Trophoblast cell (in vitro differentiated cells and primary cell): ENCODE data around the gene CNTN4.

Source experiments
- DNase-seq, 2 donors: peaks; one replicate each; pipeline ENCODE4 v3.0.0-alpha.2; 2016
- H2AFZ ChIP-seq: 2 replicates; pipeline ENCODE4 v1.6.1; 2013; ENCODE audit warnings: low read length, moderate library complexity, mild to moderate bottlenecking; ENCODE audit not compliant: insufficient read depth, poor library complexity
- H2AK5ac ChIP-seq: 2 replicates; pipeline ENCODE4 v1.6.1; 2013; ENCODE audit warnings: mild to moderate bottlenecking, low read length
- H2BK120ac ChIP-seq: 2 replicates; pipeline ENCODE4 v1.6.1; 2013; ENCODE audit warnings: low read length, mild to moderate bottlenecking, moderate library complexity; ENCODE audit not compliant: insufficient read depth, poor library complexity
- H2BK12ac ChIP-seq: 2 replicates; pipeline ENCODE4 v1.6.1; 2013; ENCODE audit warnings: mild to moderate bottlenecking, low read length, moderate library complexity
- H2BK5ac ChIP-seq: 2 replicates; pipeline ENCODE4 v1.6.1; 2013; ENCODE audit warnings: low read length, low read depth, moderate library complexity, mild to moderate bottlenecking; ENCODE audit not compliant: poor library complexity
- H3K14ac ChIP-seq: 2 replicates; pipeline ENCODE4 v1.6.1; 2013; ENCODE audit warnings: mild to moderate bottlenecking, low read length
- H3K18ac ChIP-seq: 2 replicates; pipeline ENCODE4 v1.6.1; 2013; ENCODE audit warnings: mild to moderate bottlenecking, low read length
- H3K23ac ChIP-seq: 2 replicates; pipeline ENCODE4 v1.6.1; 2013; ENCODE audit warnings: low read length
- H3K27ac ChIP-seq: 2 replicates; pipeline ENCODE4 v1.5.1; 2013; ENCODE audit warnings: low read depth, mild to moderate bottlenecking, inconsistent platforms, low read length, moderate library complexity
- H3K27me3 ChIP-seq: 2 replicates; pipeline ENCODE4 v1.6.1; 2013; ENCODE audit warnings: inconsistent platforms, mild to moderate bottlenecking, low read length, moderate library complexity; ENCODE audit not compliant: insufficient read depth
- H3K36me3 ChIP-seq, 2 experiments: 1 replicate in 1 of 2; 2 replicates in 1 of 2; pipeline ENCODE4 v1.6.1; 2013; ENCODE audit warnings: low read length in 2 of 2, mild to moderate bottlenecking in 2 of 2, moderate library complexity in 1 of 2; ENCODE audit not compliant: insufficient read depth in 2 of 2, control insufficient read depth in 1 of 2
- H3K4ac ChIP-seq: 2 replicates; pipeline ENCODE4 v1.6.1; 2013; ENCODE audit warnings: low read depth, mild to moderate bottlenecking, low read length, moderate library complexity
- H3K4me1 ChIP-seq, 2 experiments: 1 replicate in 1 of 2; 2 replicates in 1 of 2; pipeline ENCODE4 v1.6.1; 2013; ENCODE audit warnings: low read length in 2 of 2, mild to moderate bottlenecking in 2 of 2, moderate library complexity in 1 of 2; ENCODE audit not compliant: insufficient read depth in 2 of 2, control insufficient read depth in 1 of 2
- H3K4me2 ChIP-seq: 2 replicates; pipeline ENCODE4 v1.6.1; 2013; ENCODE audit warnings: inconsistent platforms, mild to moderate bottlenecking, low read length, moderate library complexity
- H3K4me3 ChIP-seq: 2 replicates; pipeline ENCODE4 v1.5.1; 2013; ENCODE audit warnings: mild to moderate bottlenecking, low read depth, low read length, inconsistent platforms
- H3K79me1 ChIP-seq: one replicate; pipeline ENCODE4 v1.6.1; 2013; ENCODE audit warnings: low read length
- H3K79me2 ChIP-seq: 2 replicates; pipeline ENCODE4 v1.6.1; 2013; ENCODE audit warnings: low read length, mild to moderate bottlenecking; ENCODE audit not compliant: control insufficient read depth, insufficient read depth, poor library complexity
- H3K9ac ChIP-seq: 2 replicates; pipeline ENCODE4 v1.6.1; 2013; ENCODE audit warnings: mild to moderate bottlenecking, low read length
- H3K9me3 ChIP-seq: 2 replicates; pipeline ENCODE4 v1.6.1; 2013; ENCODE audit warnings: low read depth, mild to moderate bottlenecking, control low read depth, inconsistent platforms, low read length; ENCODE audit not compliant: insufficient read depth
- H4K12ac ChIP-seq: 2 replicates; pipeline ENCODE4 v1.6.1; 2013; ENCODE audit warnings: low read depth, mild to moderate bottlenecking, low read length, moderate library complexity
- H4K8ac ChIP-seq: 2 replicates; pipeline ENCODE4 v1.6.1; 2013; ENCODE audit warnings: low read depth, mild to moderate bottlenecking, low read length, moderate library complexity
- H4K91ac ChIP-seq: one replicate; pipeline ENCODE4 v1.6.1; 2013; ENCODE audit warnings: low read depth, mild to moderate bottlenecking, low read length, moderate library complexity
- WGBS: extraction: QIAGEN DNeasy Blood & Tissue Kit; methylation state at CpG from one replicate; pipeline ENCODE4 v1.1.7; 2013; ENCODE audit warnings: missing lambda C conversion rate; ENCODE audit not compliant: insufficient read length, insufficient coverage; ENCODE audit errors: extremely low coverage; 5-methylcytosine and 5-hydroxymethylcytosine counted together

The CNTN4 gene

DNA sequence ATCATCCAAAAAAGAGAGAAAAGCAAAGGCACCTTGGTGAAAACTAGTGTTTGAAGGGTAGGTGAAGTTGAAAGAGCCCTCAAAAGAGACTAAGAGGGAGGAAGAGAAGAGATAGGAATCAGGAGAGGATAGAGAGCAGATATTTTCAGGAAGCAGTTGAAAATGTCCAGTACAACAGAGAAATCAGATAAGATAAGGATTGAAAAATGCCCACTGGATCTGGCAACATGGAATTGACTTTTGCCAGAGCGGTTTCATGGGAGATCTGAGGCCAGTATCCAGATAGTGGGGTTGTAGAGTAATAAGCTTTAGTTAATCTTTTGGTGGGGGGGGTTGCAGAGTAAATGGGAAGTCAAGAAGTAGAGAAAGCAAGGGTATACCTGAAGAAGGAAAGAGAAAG is 674.1 kb downstream of the CNTN4 start:
- no peak overlapping the region for H3K4ac ChIP-seq
- H2AK5ac ChIP-seq: no peak overlapping the region
- no peaks in the 10 kb centered on the region for H3K27me3 ChIP-seq
- no peaks in the 10 kb centered on the region for H3K79me2 ChIP-seq
- H2BK120ac ChIP-seq: no peak overlapping the region
- H3K14ac ChIP-seq: no peak overlapping the region
- H2AFZ ChIP-seq: no peak overlapping the region
- no peak overlapping the region for H2BK5ac ChIP-seq
- no peak overlapping the region for H3K9ac ChIP-seq
- H3K9me3 ChIP-seq: no peaks in the 10 kb centered on the region
- no peak overlapping the region for H3K18ac ChIP-seq
- peaks cover 2 to 3% of the 10 kb centered on the region in 2 experiments for H3K4me1 ChIP-seq
- DNase-seq: no peak
- no peaks in the 10 kb centered on the region for H3K79me1 ChIP-seq
- no peak overlapping the region for H3K4me3 ChIP-seq
- H3K4me2 ChIP-seq: no peak overlapping the region
- H4K8ac ChIP-seq: no peak overlapping the region
- no peaks in the 10 kb centered on the region for H3K36me3 ChIP-seq
- no peak overlapping the region for H4K12ac ChIP-seq
- H3K23ac ChIP-seq: no peak overlapping the region
- no peak overlapping the region for H2BK12ac ChIP-seq
- H3K27ac ChIP-seq: no peak overlapping the region
- no peak overlapping the region for H4K91ac ChIP-seq
- no CpG with 5 or more reads among the region's 1 CpG for WGBS

- no peak overlapping the region for H2AFZ ChIP-seq
- no peak overlapping the region for H4K12ac ChIP-seq
- no peak overlapping the region for H3K14ac ChIP-seq
- H2AK5ac ChIP-seq: no peak overlapping the region
- H3K27ac ChIP-seq: no peak overlapping the region
- H3K9me3 ChIP-seq: no peaks in the 10 kb centered on the region
- H3K4me1 ChIP-seq: peaks cover 2 to 3% of the 10 kb centered on the region in 2 experiments
- no peak overlapping the region for H3K4me3 ChIP-seq
- H2BK12ac ChIP-seq: no peak overlapping the region
- H3K79me2 ChIP-seq: no peaks in the 10 kb centered on the region
- no peaks in the 10 kb centered on the region for H3K27me3 ChIP-seq
- no peak overlapping the region for H3K4me2 ChIP-seq
- H3K9ac ChIP-seq: no peak overlapping the region
- H2BK5ac ChIP-seq: no peak overlapping the region
- H3K36me3 ChIP-seq: no peaks in the 10 kb centered on the region
- no peaks in the 10 kb centered on the region for H3K79me1 ChIP-seq
- no peak overlapping the region for H3K4ac ChIP-seq
- H3K18ac ChIP-seq: no peak overlapping the region
- no CpG with 5 or more reads among the region's 5 CpGs for WGBS
- no peak overlapping the region for H4K8ac ChIP-seq
- no peak overlapping the region for H2BK120ac ChIP-seq
- no peak overlapping the region for H4K91ac ChIP-seq
- H3K23ac ChIP-seq: no peak overlapping the region
- no peak for DNase-seq
Measured at GRCh38 chr3:2774481-2775249, 676.0 kb downstream of the CNTN4 start.

DNA sequence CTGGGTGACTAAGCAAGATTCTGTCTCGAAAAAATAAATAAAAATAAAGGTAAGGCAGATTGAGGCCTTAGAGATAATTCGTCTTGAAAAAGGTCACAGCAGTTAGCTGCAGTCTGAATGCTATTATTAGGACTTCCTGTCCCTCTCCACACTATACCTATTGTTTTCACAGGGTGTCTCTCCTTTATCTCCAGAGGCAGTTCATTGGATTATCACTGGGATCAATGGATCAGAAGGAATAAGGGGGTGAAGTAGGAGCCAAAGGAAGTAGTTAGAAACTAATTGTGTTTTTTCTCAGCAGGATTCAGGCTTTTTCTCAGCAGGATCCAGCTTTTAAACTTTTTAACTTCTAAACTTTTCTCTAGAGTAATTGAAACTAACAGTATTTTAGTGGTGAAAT is 684.6 kb downstream of the CNTN4 start:
- H3K9ac ChIP-seq: no peak overlapping the region
- no peak overlapping the region for H4K12ac ChIP-seq
- WGBS: no CpG with 5 or more reads among the region's 2 CpGs
- H4K91ac ChIP-seq: no peak overlapping the region
- peaks cover 2% of the 10 kb centered on the region for H3K9me3 ChIP-seq
- H3K4ac ChIP-seq: no peak overlapping the region
- no peaks in the 10 kb centered on the region for H3K4me1 ChIP-seq
- H4K8ac ChIP-seq: no peak overlapping the region
- H2BK5ac ChIP-seq: no peak overlapping the region
- H3K14ac ChIP-seq: no peak overlapping the region
- H3K4me2 ChIP-seq: no peak overlapping the region
- no peak for DNase-seq
- H2BK120ac ChIP-seq: no peak overlapping the region
- H3K79me1 ChIP-seq: no peaks in the 10 kb centered on the region
- H3K18ac ChIP-seq: no peak overlapping the region
- no peak overlapping the region for H2AK5ac ChIP-seq
- no peak overlapping the region for H2AFZ ChIP-seq
- H3K36me3 ChIP-seq: no peaks in the 10 kb centered on the region
- no peak overlapping the region for H3K4me3 ChIP-seq
- no peak overlapping the region for H3K27ac ChIP-seq
- no peak overlapping the region for H3K23ac ChIP-seq
- no peaks in the 10 kb centered on the region for H3K27me3 ChIP-seq
- H3K79me2 ChIP-seq: no peaks in the 10 kb centered on the region
- no peak overlapping the region for H2BK12ac ChIP-seq

GRCh38 chr3:2784627-2785026 is 686.0 kb downstream of the CNTN4 start:
- Histone ChIP-seq H3K79me2 (no peaks in the 10 kb centered on the region), H4K12ac (no peak overlapping the region), H4K91ac (no peak overlapping the region), H3K14ac (no peak overlapping the region), H3K27me3 (no peaks in the 10 kb centered on the region), H3K4ac (no peak overlapping the region), H2AFZ (no peak overlapping the region), H4K8ac (no peak overlapping the region), H2BK12ac (no peak overlapping the region), H3K4me2 (no peak overlapping the region), H2BK120ac (no peak overlapping the region), H3K36me3 (no peaks in the 10 kb centered on the region), H3K9me3 (peaks cover 2% of the 10 kb centered on the region), H3K9ac (no peak overlapping the region), H3K27ac (no peak overlapping the region), H3K4me1 (no peaks in the 10 kb centered on the region), H2AK5ac (no peak overlapping the region), H3K79me1 (no peaks in the 10 kb centered on the region), H3K23ac (no peak overlapping the region), H2BK5ac (no peak overlapping the region), H3K18ac (no peak overlapping the region), H3K4me3 (no peak overlapping the region)
- no CpG with 5 or more reads among the region's 2 CpGs for WGBS
- no peak for DNase-seq
